H7 (cell line): ENCODE data around the gene CD53. TPM values are rescaled to one million over a fixed set of nuclear protein-coding genes. Genes with fewer than 3 reads are reported as not detected.
A peak's percentile ranks its signal among the peaks of the same experiment; 100 is the strongest.
"Not testable (repeated sequence)": the region's sequence is repeated elsewhere in the genome, so short reads cannot be mapped to it uniquely, and the experiment has no call there.

Experiments used
- DNase-seq: peaks from one replicate; pipeline ENCODE4 v3.0.0; 2012
- H3K27me3 ChIP-seq: 2 replicates; pipeline ENCODE4 v1.6.0; 2011; ENCODE audit warnings: mild to moderate bottlenecking, low read length; ENCODE audit not compliant: control insufficient read depth, insufficient read depth
- H3K36me3 ChIP-seq: replicated peaks from 2 replicates; pipeline ENCODE4 v1.5.1; 2011; ENCODE audit warnings: low read length; ENCODE audit not compliant: control insufficient read depth, insufficient read depth
- H3K4me3 ChIP-seq: 2 replicates; pipeline ENCODE4 v1.5.1; 2011; ENCODE audit warnings: low read depth, mild to moderate bottlenecking, control low read depth, low read length, moderate library complexity; ENCODE audit not compliant: insufficient read depth
- total RNA-seq: library from RNA; depleted of rRNA; stranded (reverse); fragments of >200 nt; shearing (Covaris generic); gene quantifications from 2 replicates; pipeline ENCODE4 v1.2.3, GENCODE V29; 2014; rRNA removed

Gene CD53
- total RNA-seq, 1 experiment from 2014 or later: 0.14 TPM

DNA sequence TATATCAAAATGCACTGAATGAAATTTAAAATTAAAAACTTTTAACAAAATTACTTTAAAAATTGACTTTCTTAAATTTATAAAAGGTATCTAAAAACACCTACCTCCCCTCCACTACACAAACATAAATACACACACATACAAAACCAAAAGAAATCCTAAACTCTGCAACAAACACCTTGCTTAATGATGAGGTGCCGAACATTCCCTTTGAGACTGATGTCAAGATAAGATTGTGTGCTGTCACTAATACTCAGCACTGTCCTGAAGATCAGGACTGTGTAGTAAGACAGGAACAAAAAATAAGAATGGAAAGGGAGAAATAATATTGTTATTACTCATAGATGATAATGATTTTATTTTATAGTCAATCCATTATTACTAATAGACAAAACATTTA, 45.1 kb downstream of the CD53 start:
- Histone ChIP-seq H3K4me3 (no peak overlapping the region), H3K27me3 (no peaks in the 10 kb centered on the region), H3K36me3 (no peaks in the 10 kb centered on the region)
- no peak for DNase-seq

DNA sequence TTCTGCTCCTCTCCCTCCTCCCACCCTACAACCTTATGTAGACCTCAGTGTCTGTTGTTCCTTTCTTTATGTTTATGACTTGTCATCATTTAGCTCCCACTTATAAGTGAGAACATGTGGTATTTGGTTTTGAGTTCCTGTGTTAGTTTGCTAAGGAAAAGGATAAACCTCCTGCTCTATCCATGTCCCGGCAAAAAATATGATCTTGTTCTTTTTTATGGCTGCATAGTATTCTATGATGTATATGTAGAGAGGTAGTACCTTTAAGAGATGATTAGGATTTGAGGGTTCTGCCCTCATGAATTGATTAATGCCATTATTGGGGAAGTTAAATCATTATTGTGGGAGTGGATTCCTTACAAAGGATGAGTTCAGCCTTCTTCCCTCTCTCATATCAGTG, 49.0 kb downstream of the CD53 start:
- no peaks in the 10 kb centered on the region for H3K27me3 ChIP-seq
- H3K36me3 ChIP-seq: no peaks in the 10 kb centered on the region
- DNase-seq: no peak
- H3K4me3 ChIP-seq: no peak overlapping the region

DNA sequence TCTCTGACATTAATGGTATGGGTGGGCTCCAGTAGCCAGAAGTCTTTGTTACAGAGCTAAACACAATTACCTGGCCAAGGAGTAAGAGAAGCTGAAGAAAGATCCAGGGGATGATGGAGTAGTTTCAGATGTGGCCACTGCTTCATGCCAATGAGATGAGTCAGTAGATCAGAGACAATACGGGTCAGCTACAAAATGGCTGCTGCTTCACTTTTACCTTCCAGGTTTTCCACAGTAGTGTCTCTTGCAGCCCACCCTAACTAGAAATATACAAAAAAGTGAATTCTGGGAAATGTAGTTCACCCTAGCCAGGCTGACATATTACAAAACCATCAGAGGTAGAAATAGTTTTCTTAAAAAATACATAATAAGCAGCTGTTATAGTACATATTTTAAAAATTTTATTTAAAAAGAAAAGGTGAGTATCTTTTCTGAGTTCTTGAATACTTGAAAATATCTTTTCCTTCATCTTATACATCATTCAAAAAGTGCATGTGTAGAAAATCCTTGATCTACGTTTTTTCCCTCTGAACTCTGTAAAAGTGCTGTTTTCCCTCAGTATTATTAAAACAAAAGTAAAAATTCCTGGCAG, 54.6 kb downstream of the CD53 start:
- H3K27me3 ChIP-seq: no peaks in the 10 kb centered on the region
- no peaks in the 10 kb centered on the region for H3K36me3 ChIP-seq
- peak; percentile 15 for DNase-seq
- H3K4me3 ChIP-seq: no peak overlapping the region

DNA sequence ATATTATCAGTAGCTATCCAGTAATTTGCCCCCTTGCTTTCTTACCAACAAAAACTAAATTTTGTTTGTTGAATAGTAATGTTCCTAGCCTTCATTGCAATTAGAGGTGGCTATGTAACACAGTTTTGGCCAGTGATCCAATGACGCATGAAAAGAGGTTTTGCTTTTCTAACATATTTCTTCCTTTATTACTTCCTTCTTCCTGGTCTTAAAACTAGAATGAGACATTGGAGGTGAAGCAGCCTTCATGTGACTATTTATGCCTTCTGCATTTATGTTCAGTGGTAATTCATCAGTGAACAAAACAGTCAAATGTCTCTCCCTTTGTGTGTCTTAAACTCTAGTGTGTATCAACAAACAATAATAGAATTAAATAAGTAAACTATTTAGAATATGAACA, 55.2 kb downstream of the CD53 start:
- DNase-seq: no peak
- Histone ChIP-seq H3K4me3 (no peak overlapping the region), H3K27me3 (no peaks in the 10 kb centered on the region), H3K36me3 (no peaks in the 10 kb centered on the region)

DNA sequence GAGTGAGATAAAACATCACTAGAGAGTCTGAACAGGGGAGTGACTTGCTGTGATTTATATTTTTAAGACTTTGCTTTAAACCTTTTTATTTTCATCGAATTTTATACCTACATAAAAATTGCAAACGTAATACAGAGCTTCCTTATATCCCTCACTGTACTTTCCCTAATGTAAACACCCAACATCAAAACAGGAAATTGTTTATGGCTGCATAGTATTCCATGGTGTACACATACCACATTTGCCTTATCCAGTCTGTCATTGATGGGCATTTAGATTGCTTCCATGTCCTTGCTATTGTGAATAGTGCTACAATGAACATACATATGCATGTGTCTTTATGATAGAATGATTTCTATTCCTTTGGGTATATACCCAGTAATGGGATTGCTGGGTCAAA, 56.0 kb downstream of the CD53 start:
- DNase-seq: no peak
- no peaks in the 10 kb centered on the region for H3K36me3 ChIP-seq
- no peak overlapping the region for H3K4me3 ChIP-seq
- no peaks in the 10 kb centered on the region for H3K27me3 ChIP-seq

DNA sequence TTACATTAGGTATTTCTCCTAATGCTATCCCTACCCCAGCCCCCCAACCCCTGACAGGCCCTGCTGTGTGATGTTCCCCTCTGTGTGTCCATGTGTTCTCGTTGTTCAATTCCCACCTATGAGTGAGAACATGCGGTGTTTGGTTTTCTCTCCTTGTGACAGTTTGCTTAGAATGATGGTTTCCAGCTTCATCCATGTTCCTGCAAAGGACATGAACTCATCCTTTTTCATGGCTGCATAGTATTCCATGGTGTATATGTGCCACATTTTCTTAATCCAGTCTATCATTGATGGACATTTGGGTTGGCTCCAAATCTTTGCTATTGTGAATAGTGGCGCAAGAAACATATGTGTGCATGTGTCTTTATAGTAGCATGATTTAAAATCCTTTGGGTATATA, 58.1 kb downstream of the CD53 start:
- H3K27me3 ChIP-seq, DNase-seq, H3K4me3 ChIP-seq, H3K36me3 ChIP-seq: not testable (repeated sequence)

DNA sequence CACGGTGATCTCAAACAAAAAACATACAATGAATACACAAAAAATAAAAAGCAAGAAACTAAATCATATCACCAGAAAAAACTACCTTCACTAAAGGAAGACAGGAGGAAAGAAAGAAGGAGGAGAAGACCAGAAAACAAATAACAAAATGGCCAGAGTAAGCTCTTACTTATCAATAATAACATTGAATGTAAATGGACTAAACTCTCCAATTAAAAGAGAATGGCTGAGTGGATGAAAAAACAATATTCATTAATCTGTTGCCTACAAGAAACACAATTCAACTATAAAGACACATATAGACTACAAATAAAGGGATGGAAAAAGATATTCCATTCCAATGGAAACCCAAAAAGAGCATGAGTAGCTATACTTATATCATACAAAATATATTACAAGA, 63.6 kb downstream of the CD53 start:
- DNase-seq: no peak
- H3K4me3 ChIP-seq: no peak overlapping the region
- H3K36me3 ChIP-seq: no peaks in the 10 kb centered on the region
- no peaks in the 10 kb centered on the region for H3K27me3 ChIP-seq

DNA sequence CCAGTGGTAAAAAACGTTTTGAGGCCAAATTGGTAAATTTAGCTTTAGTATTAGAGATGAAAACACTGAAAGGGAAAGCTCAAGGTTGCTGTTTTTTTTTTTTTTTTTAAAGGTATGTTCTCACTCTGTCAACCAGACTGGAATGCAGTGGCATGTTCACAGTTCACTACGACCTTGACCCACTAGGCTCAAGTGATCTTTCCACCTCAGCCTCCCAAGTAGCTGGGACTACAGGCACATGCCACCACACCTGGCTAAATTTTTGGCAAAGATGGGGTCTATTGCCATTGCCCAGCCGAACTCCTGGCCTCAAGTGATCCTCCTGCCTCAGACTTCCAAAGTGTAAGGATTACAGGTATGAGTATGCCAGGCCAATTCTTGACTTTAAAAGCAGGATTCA, 71.9 kb downstream of the CD53 start:
- no peak for DNase-seq
- H3K36me3 ChIP-seq: no peaks in the 10 kb centered on the region; the same call in 1 of the 2 replicates
- H3K4me3 ChIP-seq: no peak overlapping the region
- no peaks in the 10 kb centered on the region for H3K27me3 ChIP-seq

DNA sequence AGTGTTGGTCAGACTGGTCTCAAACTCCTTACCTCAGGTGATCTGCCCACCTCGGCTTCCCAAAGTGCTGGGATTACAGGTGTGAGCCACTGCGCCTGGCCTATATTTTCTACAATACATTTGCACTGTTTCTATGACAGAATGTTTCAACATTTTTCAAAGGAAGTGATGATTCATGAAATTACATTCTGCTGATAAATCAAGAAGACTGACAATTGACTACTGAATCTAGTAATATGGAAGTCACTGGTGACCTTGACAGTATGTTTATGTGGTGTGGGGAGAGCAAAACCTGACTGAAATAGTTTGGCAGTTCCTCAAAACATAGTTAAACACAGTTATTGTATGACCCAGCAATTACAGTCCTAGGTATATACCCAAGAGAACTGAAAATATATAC, 72.7 kb downstream of the CD53 start:
- H3K4me3 ChIP-seq: no peak overlapping the region
- H3K36me3 ChIP-seq: no peaks in the 10 kb centered on the region; the same call in 1 of the 2 replicates
- no peak for DNase-seq
- H3K27me3 ChIP-seq: no peaks in the 10 kb centered on the region

DNA sequence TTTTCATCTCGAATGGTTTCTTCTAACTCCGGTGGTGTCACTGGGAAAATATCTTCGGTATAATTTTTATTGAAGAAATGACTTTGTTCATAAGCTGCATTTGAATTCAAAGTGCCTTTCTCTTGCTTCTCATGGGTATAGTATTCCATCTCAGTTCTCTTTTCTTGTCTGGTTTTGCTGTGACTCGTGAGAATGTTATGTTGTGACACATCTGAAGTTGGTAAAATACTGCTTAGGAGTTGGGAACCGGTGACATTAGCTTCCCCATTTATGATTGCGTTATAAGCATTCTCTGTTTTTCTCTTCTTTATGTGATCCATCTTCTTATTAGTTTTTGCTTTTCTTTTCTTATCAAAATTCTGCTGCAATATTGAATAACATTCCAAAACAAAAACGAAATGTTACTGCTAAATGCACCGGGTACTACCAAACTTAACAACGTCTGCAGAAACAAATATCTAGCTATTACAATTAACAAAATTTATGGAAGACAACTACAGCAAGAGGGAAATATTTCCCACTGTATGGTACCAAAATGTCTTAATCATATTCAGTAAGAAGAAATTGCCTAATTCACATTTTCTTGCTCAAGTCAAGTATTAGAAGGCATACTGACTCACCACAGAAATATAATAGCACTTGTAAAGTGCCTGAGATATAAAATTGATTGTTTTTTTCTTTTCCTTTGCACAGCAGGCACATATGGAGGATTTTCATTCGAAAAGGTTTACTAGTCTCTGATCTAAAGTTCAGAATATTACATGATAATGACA, 75.3 kb downstream of the CD53 start:
- no peaks in the 10 kb centered on the region; the same call in none of the 2 replicates for H3K36me3 ChIP-seq
- DNase-seq: no peak
- no peaks in the 10 kb centered on the region for H3K27me3 ChIP-seq
- no peak overlapping the region for H3K4me3 ChIP-seq

Other genes with a start within 250 kb of the CD53 start
- 0.48 and 0.59 TPM in 2 replicates for gene KCNA3, start 198.2 kb upstream of the CD53 start, total RNA-seq
- 15.4 and 17.6 TPM in 2 replicates for gene LRIF1, start 90.8 kb downstream of the CD53 start, total RNA-seq